ENCODE data around the gene VPS51. TPM values are rescaled to one million over a fixed set of nuclear protein-coding genes. Genes with fewer than 3 reads are reported as not detected.

VPS51 gene
- total and polyA plus RNA-seq, 2 of the 4 experiments (the other 2 are of a cell fraction) = 56.3 to 113 TPM

- CTCF ChIA-PET = no interaction called here
- no TSS peak for BruUV-seq (replicated peaks)
- Histone ChIP-seq H4K5ac (ENCODE audit: low read depth, low read length) (no peak overlapping the region), H3K14ac (replicated peaks; ENCODE audit: low read depth, low read length) (no peak overlapping the region), H3K9me1 (ENCODE audit: insufficient read depth, low read length) (no peaks in the 10 kb centered on the region), H3K23ac (ENCODE audit: low read depth, low read length) (no peak overlapping the region), H2BK5ac (ENCODE audit: low read depth, low read length, poor library complexity, severe bottlenecking) (no peak overlapping the region), H2BK20ac (ENCODE audit: low read depth, low read length) (no peak overlapping the region), H3K4me1 (ENCODE audit: control insufficient read depth, insufficient read depth, low read length) (no peaks in the 10 kb centered on the region), H3K27me3 (ENCODE audit: control insufficient read depth, insufficient read depth, low read length) (peaks cover 8% of the 10 kb centered on the region; the same call in 1 of the 2 replicates), H3K4me3 (ENCODE audit: insufficient read depth, low read depth, low read length) (no peak overlapping the region), H3K79me1 (ENCODE audit: low read depth in 1 of 2, low read length in 2 of 2) (no peaks in the 10 kb centered on the region), H2BK15ac (ENCODE audit: low read depth, low read length) (no peak overlapping the region), H4K8ac (ENCODE audit: low read depth in 2 of 2, low read length in 2 of 2) (no peak overlapping the region), H2AFZ (replicated peaks; ENCODE audit: low read length, poor library complexity) (no peak overlapping the region), H3K36me3 (ENCODE audit: control insufficient read depth, insufficient read depth, low read length) (no peaks in the 10 kb centered on the region), H2AK5ac (ENCODE audit: low read depth, low read length) (no peak overlapping the region), H3K4ac (ENCODE audit: low read depth, low read length) (no peak overlapping the region), H2AK9ac (replicated peaks; ENCODE audit: low read depth, low read length, poor library complexity) (no peak overlapping the region), H2BK120ac (ENCODE audit: low read depth, low read length) (no peak overlapping the region), H3K4me2 (ENCODE audit: low read depth, low read length) (no peak overlapping the region), H3K56ac (ENCODE audit: extremely low read depth, insufficient read depth, low read length) (no peak overlapping the region), H3K9me3 (ENCODE audit: control insufficient read depth, insufficient read depth, low read length) (no peaks in the 10 kb centered on the region), H3K9ac (ENCODE audit: low read depth, low read length) (no peak overlapping the region), H4K91ac (ENCODE audit: insufficient read depth, low read depth, low read length) (no peak overlapping the region), H3K27ac (ENCODE audit: insufficient read depth, low read length) (no peak overlapping the region), H4K20me1 (ENCODE audit: insufficient read depth, low read length) (no peaks in the 10 kb centered on the region), H3K18ac (ENCODE audit: low read depth, low read length) (no peak overlapping the region)
- intact Hi-C loops (cut with micrococcal nuclease) = no loop called here
- dilution Hi-C loops (cut with HindIII; ENCODE audit: low sequenced_read_pairs, unreplicated experiment) = no loop called here
- TF ChIP-seq, protein P1, sequence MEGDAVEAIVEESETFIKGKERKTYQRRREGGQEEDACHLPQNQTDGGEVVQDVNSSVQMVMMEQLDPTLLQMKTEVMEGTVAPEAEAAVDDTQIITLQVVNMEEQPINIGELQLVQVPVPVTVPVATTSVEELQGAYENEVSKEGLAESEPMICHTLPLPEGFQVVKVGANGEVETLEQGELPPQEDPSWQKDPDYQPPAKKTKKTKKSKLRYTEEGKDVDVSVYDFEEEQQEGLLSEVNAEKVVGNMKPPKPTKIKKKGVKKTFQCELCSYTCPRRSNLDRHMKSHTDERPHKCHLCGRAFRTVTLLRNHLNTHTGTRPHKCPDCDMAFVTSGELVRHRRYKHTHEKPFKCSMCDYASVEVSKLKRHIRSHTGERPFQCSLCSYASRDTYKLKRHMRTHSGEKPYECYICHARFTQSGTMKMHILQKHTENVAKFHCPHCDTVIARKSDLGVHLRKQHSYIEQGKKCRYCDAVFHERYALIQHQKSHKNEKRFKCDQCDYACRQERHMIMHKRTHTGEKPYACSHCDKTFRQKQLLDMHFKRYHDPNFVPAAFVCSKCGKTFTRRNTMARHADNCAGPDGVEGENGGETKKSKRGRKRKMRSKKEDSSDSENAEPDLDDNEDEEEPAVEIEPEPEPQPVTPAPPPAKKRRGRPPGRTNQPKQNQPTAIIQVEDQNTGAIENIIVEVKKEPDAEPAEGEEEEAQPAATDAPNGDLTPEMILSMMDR (conservative IDR thresholded peaks at IDR 0.05; ENCODE audit: low read depth, low read length) = no peak
- TF ChIP-seq RAD21 (IDR thresholded peaks at IDR 0.05; ENCODE audit: low read length) (no peak), MAFK (IDR thresholded peaks at IDR 0.05; ENCODE audit: low read depth, low read length) (no peak)
- POLR2A ChIA-PET (ENCODE audit: unreplicated experiment) = no interaction called here
- WGBS, 2 experiments (ENCODE audit: extremely low coverage in 2 of 2, insufficient read length in 1 of 2) = 80% methylated on average over 1 of the region's 7 CpGs; no CpG with 5 or more reads in 1 of the 2 experiments
- in situ Hi-C loops (cut with MboI; ENCODE audit: low sequenced_read_pairs) = no loop called here
- ATAC-seq (ENCODE audit: low read depth) = no peak
- no peak for DNase-seq
Measured at GRCh38 chr11:65065851-65066250, 30.2 kb upstream of the VPS51 start.

Data from IMR-90 (cell line).